Peyer's patch (tissue), 4 donors: ENCODE results near the gene SYCE3. TPM values are rescaled to one million over a fixed set of nuclear protein-coding genes. Genes with fewer than 3 reads are reported as not detected.

Experiments used
- DNase-seq, 3 donors: peaks; one replicate each; pipeline ENCODE4 v3.0.0-alpha.2; 2017 to 2019
- H3K27ac ChIP-seq, 4 donors: fragments of 200-600 bp; sonication (generic); one replicate each; pipeline ENCODE4 v1.5.1; 2016 to 2019
- H3K27me3 ChIP-seq, 2 donors: fragments of 200-600 bp; sonication (generic); one replicate each; pipeline ENCODE4 v1.5.1; 2019
- H3K36me3 ChIP-seq, 3 donors: fragments of 200-600 bp; sonication (generic); one replicate each; pipeline ENCODE4 v1.5.1; 2016 to 2019
- H3K4me1 ChIP-seq, 4 donors: fragments of 200-600 bp; sonication (generic); one replicate each; pipeline ENCODE4 v1.5.1; 2016 to 2019
- H3K4me3 ChIP-seq, 4 donors: fragments of 200-600 bp; sonication (generic); 1 replicate in 3 of 4; 2 replicates in 1 of 4; pipeline ENCODE4 v1.5.1; 2016 to 2019; ENCODE audit warnings: mild to moderate bottlenecking in 1 of 4
- H3K9me3 ChIP-seq, 4 donors: fragments of 200-600 bp; sonication (generic); one replicate each; pipeline ENCODE4 v1.5.1; 2016 to 2019; ENCODE audit warnings: mild to moderate bottlenecking in 1 of 4
- CTCF ChIP-seq, 6 experiments: fragments of 450-650 bp in 4 of 6; fragments of 200-600 bp in 2 of 6; sonication (generic) in 1 of 6; IDR thresholded peaks; one replicate each; pipeline ENCODE4 v1.5.1; 2017 to 2019; ENCODE audit warnings: antibody characterized with exemption in 6 of 6, mild to moderate bottlenecking in 3 of 6, moderate library complexity in 1 of 6
- POLR2A ChIP-seq, 2 donors: fragments of 450-650 bp; IDR thresholded peaks; one replicate each; pipeline ENCODE4 v1.5.1; 2017; ENCODE audit warnings: antibody characterized with exemption in 2 of 2, mild to moderate bottlenecking in 2 of 2, moderate library complexity in 2 of 2
- total RNA-seq, 4 donors: library from RNA; depleted of rRNA; stranded (reverse); fragments of >200 nt; gene quantifications; one replicate each; pipeline ENCODE4 v1.1.0, GENCODE V29; 2016

The SYCE3 gene
- total RNA-seq, 4 donors from 2014 or later: not detected

GRCh38 chr22:50548921-50549790 is 13.6 kb downstream of the SYCE3 start:
- Histone ChIP-seq H3K4me1 (peaks cover 4 to 33% (median 18%) of the 10 kb centered on the region in 4 donors), H3K36me3 (no peaks in the 10 kb centered on the region), H3K4me3 (peak overlapping the region; percentile 41 to 65 (median 48)), H3K27ac (peak overlapping the region; percentile 41 to 84 (median 58)), H3K9me3 (no peaks in the 10 kb centered on the region), H3K27me3 (peaks cover 0 to 15% of the 10 kb centered on the region in 2 donors)
- TF ChIP-seq CTCF (IDR thresholded peaks at IDR 0.05) (no peak), POLR2A (IDR thresholded peaks at IDR 0.05) (no peak)
- no peak for DNase-seq

DNA sequence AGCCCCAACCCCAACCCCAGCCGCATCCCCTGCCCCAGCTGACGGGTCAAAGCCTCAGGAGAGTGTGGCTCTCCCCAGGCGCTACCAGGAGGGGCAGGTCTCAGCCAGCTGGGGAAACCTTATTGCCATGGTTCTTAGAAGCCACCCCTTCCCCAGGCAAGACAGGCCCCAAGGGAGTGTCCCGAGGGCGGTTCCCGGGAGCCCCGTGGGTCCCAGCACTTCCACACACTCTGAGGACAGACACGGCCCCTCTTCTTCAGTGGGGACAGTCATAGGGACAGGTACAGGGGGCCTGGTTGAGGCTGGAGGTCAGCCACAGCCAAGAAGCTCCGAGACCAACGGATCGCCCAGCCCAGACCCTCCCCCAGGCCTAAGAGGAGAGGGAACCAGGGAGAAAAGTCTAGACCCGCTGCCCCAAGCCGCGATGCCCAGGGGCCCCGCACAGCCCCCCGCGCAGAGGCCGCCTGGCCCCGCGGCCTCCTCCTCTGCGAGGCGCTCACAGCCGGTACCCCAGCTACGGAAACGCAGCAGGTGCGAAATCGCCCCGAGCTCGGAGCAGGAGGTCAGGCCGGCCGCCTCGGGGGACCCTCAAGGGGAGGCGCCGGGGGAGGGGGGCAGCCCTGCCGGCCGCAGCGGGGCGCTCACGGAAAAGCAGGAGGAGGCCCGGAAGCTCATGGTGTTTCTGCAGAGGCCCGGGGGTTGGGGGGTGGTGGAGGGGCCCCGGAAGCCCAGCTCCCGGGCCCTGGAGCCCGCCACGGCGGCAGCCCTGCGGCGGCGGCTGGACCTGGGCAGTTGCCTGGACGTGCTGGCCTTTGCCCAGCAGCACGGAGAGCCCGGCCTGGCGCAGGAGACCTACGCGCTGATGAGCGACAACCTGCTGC is 14.4 kb downstream of the SYCE3 start:
- Histone ChIP-seq H3K27ac (peak overlapping the region; percentile 41 to 84 (median 58)), H3K4me1 (peaks cover 4 to 39% (median 18%) of the 10 kb centered on the region in 4 donors), H3K36me3 (no peaks in the 10 kb centered on the region), H3K27me3 (peaks cover 0 to 15% of the 10 kb centered on the region in 2 donors), H3K9me3 (no peaks in the 10 kb centered on the region), H3K4me3 (peak overlapping the region; percentile 41 to 65 (median 48))
- DNase-seq: peak in 2 of 3 donors; percentile 77 to 80
- TF ChIP-seq CTCF (IDR thresholded peaks at IDR 0.05) (peak in 2 of 6 experiments; percentile 10 to 24), POLR2A (IDR thresholded peaks at IDR 0.05) (peak in 1 of 2 donors; percentile 11)

DNA sequence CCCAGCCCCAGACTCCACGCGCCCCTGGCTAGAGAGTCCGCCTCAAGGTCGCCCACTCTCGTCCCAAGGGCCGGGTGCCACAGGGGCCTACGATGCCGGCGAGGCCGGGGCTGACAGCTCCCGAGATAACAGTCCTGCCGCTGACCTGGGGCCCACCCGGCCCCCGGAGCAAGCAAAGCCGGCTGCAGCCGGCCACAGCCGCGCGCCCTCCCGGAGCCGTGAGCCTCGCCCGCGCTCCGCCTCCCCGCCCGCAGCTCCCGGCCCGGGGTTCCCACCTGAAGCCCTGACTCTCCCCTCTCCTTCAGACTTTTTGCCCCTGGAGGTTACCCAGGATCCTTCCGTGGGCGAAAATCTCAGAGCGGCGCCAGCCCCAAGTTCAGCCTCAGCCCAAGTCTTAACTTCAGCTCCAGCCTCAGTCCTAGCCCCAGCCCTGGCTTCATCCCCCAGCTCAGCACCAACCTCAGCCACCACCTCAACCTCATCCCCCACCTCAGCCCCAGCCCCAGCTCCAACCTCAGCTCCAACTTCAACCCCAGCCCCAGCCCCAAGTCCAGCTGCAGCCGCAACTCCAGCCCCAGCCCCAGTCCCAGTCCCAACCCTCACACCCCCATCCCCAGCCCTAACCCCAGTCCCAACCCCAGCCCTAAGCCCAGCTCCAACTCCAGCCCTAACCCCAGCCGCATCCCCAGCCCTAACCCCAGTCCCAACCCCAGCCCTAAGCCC is 15.3 kb downstream of the SYCE3 start:
- Histone ChIP-seq H3K36me3 (no peaks in the 10 kb centered on the region), H3K4me3 (no peak overlapping the region), H3K9me3 (no peaks in the 10 kb centered on the region), H3K4me1 (peaks cover 4 to 39% (median 18%) of the 10 kb centered on the region in 4 donors), H3K27me3 (peaks cover 0 to 15% of the 10 kb centered on the region in 2 donors), H3K27ac (peak overlapping the region in 1 of 4 donors; percentile 84)
- DNase-seq: peak in 1 of 3 donors; percentile 37
- TF ChIP-seq POLR2A (IDR thresholded peaks at IDR 0.05): no peak
- TF ChIP-seq CTCF (IDR thresholded peaks at IDR 0.05): no peak

DNA sequence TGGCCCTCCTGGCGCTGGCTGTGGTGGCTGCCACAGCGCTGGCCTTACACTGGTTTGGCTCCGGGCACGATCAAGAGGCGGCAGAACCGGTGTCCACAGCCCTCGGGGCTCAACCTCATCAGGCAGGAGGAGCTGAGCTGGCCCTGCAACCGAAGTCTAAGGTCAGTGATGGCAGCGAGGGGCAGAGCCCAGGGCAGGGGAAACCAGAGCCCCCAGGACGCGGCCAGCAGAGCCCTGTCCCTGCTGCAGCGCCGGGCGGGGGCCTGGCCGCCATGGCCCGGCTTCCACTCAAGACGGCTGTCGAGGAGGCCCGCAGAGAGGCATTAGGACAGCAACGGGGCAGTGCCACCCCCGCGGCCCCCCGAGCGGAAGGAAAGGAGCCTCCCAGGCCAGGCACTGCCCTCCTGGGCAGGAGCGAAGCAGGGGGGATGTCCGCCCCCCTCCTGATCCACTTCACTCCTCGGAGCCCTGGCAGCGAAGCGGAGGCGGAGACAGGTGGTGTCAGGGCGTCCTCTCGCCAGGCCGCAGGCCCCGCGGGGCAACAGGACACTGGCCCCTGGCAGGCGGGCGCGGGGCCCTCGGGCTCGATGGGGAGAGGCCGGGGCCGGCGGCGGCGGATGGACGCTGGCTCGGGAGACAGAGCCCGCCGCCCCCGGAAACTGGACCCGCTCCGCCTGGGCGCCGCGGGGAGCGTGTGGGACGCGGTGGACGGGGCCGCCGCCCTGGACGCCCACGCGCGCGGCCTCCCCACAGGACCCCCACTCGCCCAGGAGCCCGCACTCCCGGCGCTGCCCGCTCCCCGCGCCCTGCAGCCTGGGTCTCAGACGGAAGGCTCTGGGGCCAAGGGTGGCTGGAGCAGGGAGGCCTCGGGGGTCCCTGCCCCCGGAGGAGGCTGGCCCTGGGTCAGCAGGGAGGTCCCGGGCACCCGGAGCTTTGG is 16.1 kb downstream of the SYCE3 start:
- no peaks in the 10 kb centered on the region for H3K9me3 ChIP-seq
- peaks cover 0 to 15% of the 10 kb centered on the region in 2 donors for H3K27me3 ChIP-seq
- H3K36me3 ChIP-seq: no peaks in the 10 kb centered on the region
- no peak for TF ChIP-seq CTCF (IDR thresholded peaks at IDR 0.05)
- TF ChIP-seq POLR2A (IDR thresholded peaks at IDR 0.05): no peak
- peak overlapping the region in 1 of 4 donors; percentile 25 for H3K27ac ChIP-seq
- H3K4me3 ChIP-seq: no peak overlapping the region
- H3K4me1 ChIP-seq: peaks cover 6 to 42% (median 18%) of the 10 kb centered on the region in 4 donors
- no peak for DNase-seq
